GM18870 (cell line): ENCODE results near the gene C2CD4C.
"Not testable (repeated sequence)": the region's sequence is repeated elsewhere in the genome, so short reads cannot be mapped to it uniquely, and the experiment has no call there.

Experiments
- ATAC-seq: cut with Tn5 transposase; IDR thresholded peaks from one replicate; pipeline ENCODE4 v1.9.1; 2021; ENCODE audit warnings: moderate library complexity; ENCODE audit not compliant: unreplicated experiment

The C2CD4C gene

DNA sequence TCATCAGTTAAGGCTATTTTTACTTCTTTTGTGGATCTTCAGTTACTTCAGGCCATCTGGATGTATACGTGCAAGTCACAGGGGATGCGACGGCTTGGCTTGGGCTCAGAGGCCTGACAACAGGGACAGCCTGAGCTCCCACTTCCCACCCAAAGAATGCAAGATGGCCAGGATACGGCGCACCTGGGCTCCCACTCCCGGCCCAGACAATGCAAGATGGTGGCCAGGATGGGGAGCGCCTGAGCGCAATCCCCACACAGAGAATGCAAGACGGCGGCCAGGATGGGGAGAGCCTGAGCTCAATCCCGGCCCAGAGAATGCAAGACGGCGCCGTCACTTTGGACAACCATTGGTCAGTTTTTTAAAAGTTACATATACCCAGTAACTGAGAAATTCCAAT is 39.1 kb downstream of the C2CD4C start:
- no peak for ATAC-seq

- ATAC-seq: no peak
Measured at GRCh38 chr19:369256-369655, 39.7 kb downstream of the C2CD4C start.

- no peak for ATAC-seq
Measured at GRCh38 chr19:368630-369024, 40.3 kb downstream of the C2CD4C start.

GRCh38 chr19:367963-368629 is 40.9 kb downstream of the C2CD4C start:
- no peak for ATAC-seq

- ATAC-seq: no peak
Measured at GRCh38 chr19:367561-367960, 41.4 kb downstream of the C2CD4C start.

DNA sequence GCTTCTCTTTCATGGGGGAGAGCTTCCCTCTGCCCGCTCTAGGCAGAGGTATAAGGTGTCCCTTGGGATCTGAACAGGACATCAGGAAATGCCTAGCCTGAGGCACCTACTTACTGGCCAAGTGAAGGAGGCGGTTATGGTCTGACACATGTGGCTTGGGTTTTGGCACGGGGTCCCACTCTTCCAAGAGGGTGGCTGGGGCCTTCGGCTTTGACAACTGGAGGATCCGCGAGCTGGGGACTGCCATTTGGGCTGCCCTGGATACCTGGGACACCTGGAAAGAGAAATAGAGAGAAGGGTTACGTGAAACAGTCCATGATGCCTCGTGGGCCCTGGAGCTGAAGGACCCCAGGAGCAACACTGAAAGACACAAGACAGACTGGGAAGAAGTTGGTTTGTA is 42.0 kb downstream of the C2CD4C start:
- no peak for ATAC-seq

DNA sequence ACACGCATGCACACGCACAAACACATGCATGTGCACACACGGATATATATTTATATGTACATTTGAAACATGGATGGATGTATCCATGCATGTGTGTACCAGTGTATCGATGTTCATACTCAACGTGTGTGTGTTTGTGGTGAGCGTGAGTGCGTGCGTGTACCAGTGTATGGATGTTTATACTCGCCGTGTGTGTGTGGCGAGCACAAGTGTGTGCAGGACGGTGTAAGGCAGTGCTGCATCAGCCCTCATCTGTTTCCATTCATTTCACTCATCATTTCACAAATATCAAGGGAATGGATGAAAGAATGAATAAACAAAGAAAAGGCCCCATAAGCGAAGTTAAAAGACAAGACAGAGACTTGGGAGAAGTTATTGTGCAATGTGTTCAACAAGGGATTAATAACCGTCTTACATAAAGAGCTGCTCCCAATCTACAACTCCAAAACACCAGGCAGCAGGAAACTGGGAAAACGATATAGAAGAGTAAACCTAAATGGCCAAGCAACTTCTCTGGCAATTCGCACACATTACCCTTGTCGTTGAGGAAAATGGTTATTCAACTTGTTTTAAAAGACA is 42.7 kb downstream of the C2CD4C start:
- ATAC-seq: no peak

GRCh38 chr19:364496-365287 is 44.3 kb downstream of the C2CD4C start:
- no peak for ATAC-seq

DNA sequence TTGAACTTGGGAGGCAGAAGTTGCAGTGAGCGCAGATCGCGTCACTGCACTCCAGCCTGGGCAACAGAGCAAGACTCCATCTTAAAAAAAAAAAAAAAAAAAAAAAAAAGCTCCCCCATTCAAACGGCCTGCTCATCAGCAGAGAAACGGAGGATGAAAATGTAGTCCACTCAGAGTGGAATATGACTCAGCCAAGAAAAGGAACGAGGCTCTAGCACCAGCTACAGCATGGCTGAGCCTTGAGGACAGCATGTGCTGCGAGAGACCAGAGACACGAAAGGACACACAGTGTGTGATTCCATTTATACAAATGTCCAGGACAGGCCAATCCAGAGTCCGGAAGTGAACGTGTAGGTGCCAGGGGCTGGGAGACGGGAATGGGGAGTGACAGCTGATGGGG is 46.3 kb downstream of the C2CD4C start:
- no peak for ATAC-seq

DNA sequence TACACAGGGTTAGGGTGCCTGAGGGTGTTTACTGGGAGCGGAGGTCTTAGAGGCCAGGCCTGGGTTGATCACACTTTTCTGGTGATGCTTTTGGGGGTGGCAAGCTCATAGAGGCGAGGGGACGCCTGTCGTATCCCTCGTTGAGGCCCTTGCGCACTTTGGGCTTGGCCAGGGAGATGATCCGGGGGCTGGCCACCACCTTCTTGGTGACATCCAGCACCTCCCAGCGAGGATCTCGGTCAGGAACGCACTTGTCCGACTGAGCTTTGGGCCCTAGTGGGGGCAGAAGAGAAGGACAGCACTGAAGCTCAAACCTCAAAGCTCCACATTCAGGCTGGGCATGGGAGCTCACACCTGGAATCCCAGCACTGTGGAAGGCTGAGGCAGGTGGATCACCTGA is 46.8 kb downstream of the C2CD4C start:
- no peak for ATAC-seq

GRCh38 chr19:359653-359925 is 49.4 kb downstream of the C2CD4C start:
- ATAC-seq: no peak

GRCh38 chr19:355536-355935 is 53.4 kb downstream of the C2CD4C start:
- ATAC-seq: not testable (repeated sequence)
